Measurements from ENCODE around the gene SVOP. TPM values are rescaled to one million over a fixed set of nuclear protein-coding genes. Genes with fewer than 3 reads are reported as not detected.
A peak's percentile ranks its signal among the peaks of the same experiment; 100 is the strongest.

Gene SVOP, protein sequence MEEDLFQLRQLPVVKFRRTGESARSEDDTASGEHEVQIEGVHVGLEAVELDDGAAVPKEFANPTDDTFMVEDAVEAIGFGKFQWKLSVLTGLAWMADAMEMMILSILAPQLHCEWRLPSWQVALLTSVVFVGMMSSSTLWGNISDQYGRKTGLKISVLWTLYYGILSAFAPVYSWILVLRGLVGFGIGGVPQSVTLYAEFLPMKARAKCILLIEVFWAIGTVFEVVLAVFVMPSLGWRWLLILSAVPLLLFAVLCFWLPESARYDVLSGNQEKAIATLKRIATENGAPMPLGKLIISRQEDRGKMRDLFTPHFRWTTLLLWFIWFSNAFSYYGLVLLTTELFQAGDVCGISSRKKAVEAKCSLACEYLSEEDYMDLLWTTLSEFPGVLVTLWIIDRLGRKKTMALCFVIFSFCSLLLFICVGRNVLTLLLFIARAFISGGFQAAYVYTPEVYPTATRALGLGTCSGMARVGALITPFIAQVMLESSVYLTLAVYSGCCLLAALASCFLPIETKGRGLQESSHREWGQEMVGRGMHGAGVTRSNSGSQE
- polyA plus RNA-seq (2013, experiment 1 of 4), result 0.17 TPM
- 0.20 TPM for polyA plus RNA-seq (2013, experiment 2 of 4)
- 0.43 TPM for polyA plus RNA-seq (2013, experiment 3 of 4)
- 0.28 TPM for polyA plus RNA-seq (2013, experiment 4 of 4)

DNA sequence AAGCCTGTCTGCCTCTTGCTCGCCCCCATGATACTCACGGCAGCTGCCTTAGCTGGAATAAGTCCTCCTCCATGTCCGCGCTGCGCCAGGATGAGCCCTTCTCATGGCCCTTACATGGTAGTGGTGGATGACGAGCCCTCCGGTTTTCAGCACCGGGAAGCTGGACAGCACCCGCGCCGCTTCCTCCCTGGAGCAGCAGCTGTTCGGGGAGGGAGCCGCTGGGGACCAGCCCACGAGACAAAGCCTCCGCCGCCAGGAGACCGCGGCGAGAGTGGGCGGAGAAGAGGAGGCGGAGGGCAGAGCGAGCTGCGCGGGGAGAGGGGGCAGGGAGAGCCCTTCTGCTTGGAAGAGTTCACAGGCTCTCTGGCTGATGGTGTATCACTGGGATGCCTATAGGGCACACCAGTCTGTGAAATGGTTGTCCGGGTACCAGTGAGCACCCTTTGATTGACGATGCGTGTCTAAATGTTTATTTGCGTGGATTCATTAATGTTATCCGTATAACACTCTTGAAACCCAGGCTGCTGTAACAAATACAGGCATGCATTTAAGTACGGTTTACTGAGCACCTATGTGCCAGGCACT is at the start of gene SVOP:
Gene SVOP (minus strand): TSS at position 273 of the 585 bp plus-strand sequence. CDS start 200 bp downstream, at position 73.
- H3K4me1 ChIP-seq (ENCODE audit: control insufficient read depth, insufficient read depth, low read length), result no peaks in the 10 kb centered on the region
- WGBS, 2 experiments, result 8 to 9% methylated on average over 30 of the region's 30 CpGs
- H3K9me3 ChIP-seq (ENCODE audit: control insufficient read depth, low read length), result no peaks in the 10 kb centered on the region
- H3K4me3 ChIP-seq (ENCODE audit: insufficient read depth, low read depth, low read length), result no peak within 1 kb of the TSS
- H3K27me3 ChIP-seq (ENCODE audit: control insufficient read depth, insufficient read depth, low read length, poor library complexity, severe bottlenecking), result no peaks in the 10 kb centered on the region
- H3K36me3 ChIP-seq (ENCODE audit: control insufficient read depth, insufficient read depth, low read length), result no peaks in the 10 kb centered on the region
- H3K27ac ChIP-seq (ENCODE audit: insufficient read depth, low read depth, low read length, poor library complexity, severe bottlenecking), result no peak within 1 kb of the TSS

DNA sequence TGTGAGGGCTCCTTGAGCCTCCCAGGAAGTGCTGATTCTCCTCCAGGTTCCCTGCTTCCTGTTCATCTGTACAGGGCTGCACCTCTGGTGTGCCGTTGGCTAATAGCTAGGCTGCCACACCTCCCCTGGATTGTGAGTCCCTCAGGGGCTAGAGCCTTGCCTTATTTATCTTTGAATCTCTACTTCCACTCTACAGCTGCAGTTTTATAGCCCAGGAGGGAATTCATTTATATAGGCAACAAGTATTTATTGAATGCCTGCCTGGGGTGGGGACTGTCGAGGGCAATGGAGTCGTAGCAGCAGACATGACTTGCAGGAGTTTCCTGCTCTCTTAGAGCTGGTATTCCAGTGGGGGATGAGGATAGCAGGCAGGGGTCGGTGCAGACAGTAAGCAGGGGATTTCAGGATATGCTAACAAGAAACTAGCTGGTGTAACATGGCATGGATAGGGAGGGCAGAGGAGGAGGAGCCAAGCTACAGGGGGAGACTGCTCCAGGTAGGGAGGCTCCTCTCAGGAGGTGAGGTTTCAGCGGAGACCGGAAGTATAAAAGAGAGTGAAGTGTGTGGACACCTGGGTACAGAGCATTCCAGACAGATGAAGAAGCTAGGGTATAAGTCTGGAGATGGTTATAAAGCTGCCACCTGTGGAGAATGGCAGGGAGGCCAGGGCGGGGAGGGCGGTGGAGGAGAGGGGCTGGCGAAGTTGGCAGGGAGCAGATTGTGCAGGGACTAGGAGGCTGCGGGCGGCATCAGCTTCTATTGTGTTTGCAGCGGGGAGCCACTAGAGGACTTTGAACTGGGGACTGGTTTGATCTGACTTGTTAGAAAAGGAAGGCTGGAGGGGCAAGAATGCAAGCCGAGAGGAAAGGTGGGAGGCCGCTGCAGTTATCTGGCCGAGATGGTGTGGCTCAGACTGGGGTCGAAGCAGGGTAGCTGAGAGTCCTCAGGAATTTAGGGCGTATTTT is 48.7 kb upstream of the SVOP start:
- Histone ChIP-seq H3K36me3 (ENCODE audit: control insufficient read depth, insufficient read depth, low read length) (no peaks in the 10 kb centered on the region), H3K27ac (ENCODE audit: insufficient read depth, low read depth, low read length, poor library complexity, severe bottlenecking) (peak overlapping the region; percentile 80)
- 15 to 16% methylated on average over 17 of the region's 17 CpGs for WGBS, 2 experiments

DNA sequence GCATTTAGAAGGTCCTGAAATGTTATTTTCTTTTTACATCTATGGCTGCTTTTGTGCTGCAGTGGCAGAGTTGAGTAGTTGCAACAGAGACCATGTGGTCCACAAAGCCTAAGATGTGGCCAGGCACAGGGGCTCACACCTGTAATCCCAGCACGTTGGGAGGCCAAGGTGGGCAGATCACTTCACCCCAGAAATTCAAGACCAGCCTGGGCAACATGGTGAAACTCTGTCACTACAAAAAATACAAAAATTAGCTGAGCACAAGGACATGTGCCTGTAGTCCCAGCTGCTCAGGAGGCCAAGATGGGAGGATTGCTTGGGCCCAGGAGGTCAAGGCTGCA is 45.0 kb upstream of the SVOP start:
- peaks cover 18% of the 10 kb centered on the region for H3K4me1 ChIP-seq (ENCODE audit: control insufficient read depth, insufficient read depth, low read length)
- no peaks in the 10 kb centered on the region for H3K27me3 ChIP-seq (ENCODE audit: control insufficient read depth, insufficient read depth, low read length, poor library complexity, severe bottlenecking)
- 76 to 93% methylated on average over 1 of the region's 1 CpG for WGBS, 2 experiments
- no peak overlapping the region for H3K27ac ChIP-seq (ENCODE audit: insufficient read depth, low read depth, low read length, poor library complexity, severe bottlenecking)
- no peak overlapping the region for H3K4me3 ChIP-seq (ENCODE audit: insufficient read depth, low read depth, low read length)
- no peaks in the 10 kb centered on the region for H3K36me3 ChIP-seq (ENCODE audit: control insufficient read depth, insufficient read depth, low read length)
- no peaks in the 10 kb centered on the region for H3K9me3 ChIP-seq (ENCODE audit: control insufficient read depth, low read length)

More for the DNA sequence above, 48.7 kb upstream of the SVOP start:
- H3K9me3 ChIP-seq (ENCODE audit: control insufficient read depth, low read length), result no peaks in the 10 kb centered on the region
- no peak overlapping the region for H3K4me3 ChIP-seq (ENCODE audit: insufficient read depth, low read depth, low read length)
- peaks cover 26% of the 10 kb centered on the region for H3K4me1 ChIP-seq (ENCODE audit: control insufficient read depth, insufficient read depth, low read length)
- H3K27me3 ChIP-seq (ENCODE audit: control insufficient read depth, insufficient read depth, low read length, poor library complexity, severe bottlenecking), result no peaks in the 10 kb centered on the region

DNA sequence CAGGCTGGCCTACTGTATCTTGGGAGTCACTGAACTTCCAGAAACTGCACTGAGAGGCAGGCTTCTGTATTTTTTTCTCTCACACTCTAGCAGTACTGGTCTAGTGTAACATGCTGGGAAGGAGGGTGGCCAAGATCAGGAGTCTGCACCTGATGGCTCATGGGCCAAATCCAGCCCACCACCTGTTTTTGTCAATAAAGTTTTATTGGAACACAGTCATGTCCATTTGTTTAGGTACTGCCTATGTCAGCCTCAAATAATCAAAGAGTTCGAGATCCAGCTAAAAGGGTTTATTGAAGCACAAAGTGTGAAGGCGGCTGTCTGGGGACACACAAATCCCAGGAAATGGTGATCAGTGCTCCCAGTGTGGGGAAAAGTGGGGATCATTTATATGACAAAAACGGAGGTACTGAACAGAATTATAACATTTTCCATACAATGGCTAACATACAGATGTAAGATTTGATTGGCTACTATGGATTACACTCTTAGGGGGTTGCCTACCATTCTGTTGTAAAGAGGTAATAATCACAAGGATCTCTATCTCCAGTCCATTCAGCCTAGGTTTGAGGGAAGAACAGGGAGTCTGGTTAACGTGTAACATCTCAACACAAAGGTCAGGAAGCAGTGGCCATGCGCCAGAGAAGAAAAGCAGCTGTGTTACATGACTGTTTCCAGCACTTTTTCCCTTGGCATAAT is 44.4 kb upstream of the SVOP start:
- Histone ChIP-seq H3K36me3 (ENCODE audit: control insufficient read depth, insufficient read depth, low read length) (no peaks in the 10 kb centered on the region), H3K9me3 (ENCODE audit: control insufficient read depth, low read length) (no peaks in the 10 kb centered on the region), H3K27ac (ENCODE audit: insufficient read depth, low read depth, low read length, poor library complexity, severe bottlenecking) (no peak overlapping the region), H3K4me1 (ENCODE audit: control insufficient read depth, insufficient read depth, low read length) (peaks cover 12% of the 10 kb centered on the region), H3K4me3 (ENCODE audit: insufficient read depth, low read depth, low read length) (no peak overlapping the region), H3K27me3 (ENCODE audit: control insufficient read depth, insufficient read depth, low read length, poor library complexity, severe bottlenecking) (no peaks in the 10 kb centered on the region)
- 91 to 95% methylated on average over 4 to 5 of the region's 5 CpGs for WGBS, 2 experiments

DNA sequence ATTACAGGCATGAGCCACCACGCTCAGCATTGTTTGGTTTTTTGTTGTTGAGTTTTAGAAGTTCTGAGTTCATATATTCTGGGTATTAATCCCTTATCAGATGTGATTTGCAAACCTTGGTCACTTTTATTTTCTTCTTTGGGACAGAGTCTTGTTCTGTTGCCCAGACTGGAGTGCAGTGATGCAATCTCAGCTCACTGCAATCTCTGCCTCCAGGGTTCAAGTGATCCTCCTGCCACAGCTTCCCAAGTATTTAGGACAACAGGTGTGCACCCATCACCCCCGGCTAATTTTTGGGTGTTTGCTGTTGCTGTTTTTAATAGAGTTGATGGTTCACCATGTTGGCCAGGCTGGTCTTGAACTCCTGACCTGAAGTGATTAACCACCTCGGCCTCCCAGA is 43.3 kb upstream of the SVOP start:
- H3K4me3 ChIP-seq (ENCODE audit: insufficient read depth, low read depth, low read length), result no peak overlapping the region
- H3K4me1 ChIP-seq (ENCODE audit: control insufficient read depth, insufficient read depth, low read length), result peaks cover 1% of the 10 kb centered on the region
- no peaks in the 10 kb centered on the region for H3K9me3 ChIP-seq (ENCODE audit: control insufficient read depth, low read length)
- WGBS, 2 experiments, result 89 to 91% methylated on average over 3 of the region's 3 CpGs
- H3K27me3 ChIP-seq (ENCODE audit: control insufficient read depth, insufficient read depth, low read length, poor library complexity, severe bottlenecking), result no peaks in the 10 kb centered on the region
- H3K36me3 ChIP-seq (ENCODE audit: control insufficient read depth, insufficient read depth, low read length), result no peaks in the 10 kb centered on the region
- no peak overlapping the region for H3K27ac ChIP-seq (ENCODE audit: insufficient read depth, low read depth, low read length, poor library complexity, severe bottlenecking)

DNA sequence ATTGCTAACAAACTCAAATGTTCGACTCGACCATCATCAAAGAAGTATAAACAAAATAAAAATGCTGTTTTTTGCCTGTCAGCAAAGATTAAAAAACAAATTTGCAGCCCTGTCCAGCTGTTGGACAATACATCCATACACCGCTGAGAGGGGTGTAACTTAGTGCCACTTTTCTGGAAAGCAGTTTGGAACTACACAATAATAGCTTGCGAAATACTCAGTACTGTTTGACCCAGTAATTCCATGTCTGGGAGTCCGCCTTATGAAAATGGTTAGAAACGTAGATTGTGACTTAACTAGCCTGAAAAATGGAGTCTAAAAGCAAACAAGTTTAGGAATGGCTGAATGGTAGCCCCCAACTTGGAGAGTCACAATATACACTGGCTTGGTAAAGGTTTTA is 37.9 kb upstream of the SVOP start:
- Histone ChIP-seq H3K4me3 (ENCODE audit: insufficient read depth, low read depth, low read length) (no peak overlapping the region), H3K36me3 (ENCODE audit: control insufficient read depth, insufficient read depth, low read length) (no peaks in the 10 kb centered on the region), H3K27me3 (ENCODE audit: control insufficient read depth, insufficient read depth, low read length, poor library complexity, severe bottlenecking) (no peaks in the 10 kb centered on the region), H3K9me3 (ENCODE audit: control insufficient read depth, low read length) (no peaks in the 10 kb centered on the region), H3K27ac (ENCODE audit: insufficient read depth, low read depth, low read length, poor library complexity, severe bottlenecking) (no peak overlapping the region), H3K4me1 (ENCODE audit: control insufficient read depth, insufficient read depth, low read length) (peaks cover under 1% of the 10 kb centered on the region)
- WGBS, 2 experiments, result 95% methylated on average over 6 of the region's 6 CpGs

DNA sequence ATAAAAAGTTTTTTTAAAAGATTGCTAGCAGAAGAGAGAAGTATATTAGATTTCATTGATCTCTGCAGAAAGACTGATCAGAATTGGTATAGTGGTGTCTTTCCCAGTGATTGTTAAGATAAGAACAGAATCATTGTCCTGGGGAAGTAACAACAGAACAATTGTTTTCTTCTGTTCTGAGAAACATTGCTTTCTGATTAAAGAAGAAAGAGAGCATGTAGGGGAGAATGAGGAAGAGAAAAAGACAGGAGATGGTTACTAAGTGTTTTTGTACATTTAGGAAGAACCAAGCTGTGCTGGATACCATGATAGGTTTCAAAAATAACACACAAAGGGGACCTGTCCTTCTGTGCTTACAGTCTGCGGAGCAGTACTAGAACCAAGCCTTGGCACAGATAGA is 36.5 kb upstream of the SVOP start:
- WGBS, 2 experiments, result 91 to 96% methylated on average over 1 of the region's 1 CpG
- Histone ChIP-seq H3K4me3 (ENCODE audit: insufficient read depth, low read depth, low read length) (no peak overlapping the region), H3K27ac (ENCODE audit: insufficient read depth, low read depth, low read length, poor library complexity, severe bottlenecking) (no peak overlapping the region), H3K9me3 (ENCODE audit: control insufficient read depth, low read length) (no peaks in the 10 kb centered on the region), H3K4me1 (ENCODE audit: control insufficient read depth, insufficient read depth, low read length) (peaks cover 7% of the 10 kb centered on the region), H3K27me3 (ENCODE audit: control insufficient read depth, insufficient read depth, low read length, poor library complexity, severe bottlenecking) (no peaks in the 10 kb centered on the region), H3K36me3 (ENCODE audit: control insufficient read depth, insufficient read depth, low read length) (no peaks in the 10 kb centered on the region)

DNA sequence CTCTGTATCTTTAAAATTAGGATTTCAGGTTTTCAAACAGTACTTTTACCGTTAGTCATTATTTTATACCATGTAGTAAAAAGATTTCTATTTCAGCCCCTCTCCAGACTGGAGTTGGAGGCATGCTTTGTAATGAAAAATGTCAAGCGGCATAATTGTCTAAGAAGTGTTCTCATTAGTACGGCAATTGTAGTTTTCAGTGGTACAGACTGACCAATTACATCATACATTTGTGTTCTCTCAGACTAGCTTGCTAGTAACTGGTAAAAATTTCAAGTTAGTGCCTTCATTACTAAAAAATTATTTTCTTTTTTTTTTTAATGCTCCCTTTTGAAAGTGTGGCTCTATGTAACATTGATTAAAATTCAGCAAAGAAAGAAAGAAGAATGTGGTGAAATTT is 36.0 kb upstream of the SVOP start:
- WGBS, 2 experiments, result 95 to 97% methylated on average over 2 of the region's 3 CpGs
- peaks cover 7% of the 10 kb centered on the region for H3K4me1 ChIP-seq (ENCODE audit: control insufficient read depth, insufficient read depth, low read length)

DNA sequence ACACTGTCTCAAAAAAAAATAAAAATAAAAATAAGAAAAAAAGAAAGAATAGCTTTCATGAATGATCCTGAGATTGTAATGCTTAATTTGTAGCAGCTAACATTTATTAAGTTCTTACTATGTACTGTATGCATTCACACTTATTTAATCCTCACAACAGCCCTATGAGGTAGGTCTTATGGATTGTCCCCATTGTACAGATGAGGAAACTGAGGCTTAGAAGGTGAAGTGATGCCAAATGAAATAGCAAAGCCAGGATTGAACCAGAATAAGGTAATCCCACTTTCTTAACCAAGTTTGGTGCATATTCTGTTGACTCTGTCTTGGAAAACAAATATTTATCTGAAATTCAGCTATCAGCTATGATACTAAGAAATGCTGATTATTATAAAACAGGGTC is 33.7 kb upstream of the SVOP start:
- no peaks in the 10 kb centered on the region for H3K36me3 ChIP-seq (ENCODE audit: control insufficient read depth, insufficient read depth, low read length)

More for the DNA sequence above, 36.0 kb upstream of the SVOP start:
- Histone ChIP-seq H3K27ac (ENCODE audit: insufficient read depth, low read depth, low read length, poor library complexity, severe bottlenecking) (no peak overlapping the region), H3K9me3 (ENCODE audit: control insufficient read depth, low read length) (no peaks in the 10 kb centered on the region), H3K36me3 (ENCODE audit: control insufficient read depth, insufficient read depth, low read length) (no peaks in the 10 kb centered on the region), H3K4me3 (ENCODE audit: insufficient read depth, low read depth, low read length) (no peak overlapping the region), H3K27me3 (ENCODE audit: control insufficient read depth, insufficient read depth, low read length, poor library complexity, severe bottlenecking) (no peaks in the 10 kb centered on the region)

More for the DNA sequence above, 33.7 kb upstream of the SVOP start:
- Histone ChIP-seq H3K27ac (ENCODE audit: insufficient read depth, low read depth, low read length, poor library complexity, severe bottlenecking) (no peak overlapping the region), H3K9me3 (ENCODE audit: control insufficient read depth, low read length) (no peaks in the 10 kb centered on the region), H3K27me3 (ENCODE audit: control insufficient read depth, insufficient read depth, low read length, poor library complexity, severe bottlenecking) (no peaks in the 10 kb centered on the region), H3K4me1 (ENCODE audit: control insufficient read depth, insufficient read depth, low read length) (peaks cover 7% of the 10 kb centered on the region), H3K4me3 (ENCODE audit: insufficient read depth, low read depth, low read length) (no peak overlapping the region)

All from ectodermal cell (in vitro differentiated cells).